GM19463 (cell line): Measurements from ENCODE around the gene KLC1.
A peak's percentile ranks its signal among the peaks of the same experiment; 100 is the strongest.

Source experiments
- ATAC-seq: cut with Tn5 transposase; IDR thresholded peaks from one replicate; pipeline ENCODE4 v1.9.1; 2021; ENCODE audit warnings: mild to moderate bottlenecking, moderate library complexity; ENCODE audit not compliant: unreplicated experiment

KLC1 gene

GRCh38 chr14:103688906-103689902, 60.2 kb downstream of the KLC1 start:
- ATAC-seq = peak; percentile 59

GRCh38 chr14:103690332-103690731, 61.3 kb downstream of the KLC1 start:
- ATAC-seq = no peak

- ATAC-seq = peak; percentile 72
Observed at GRCh38 chr14:103691655-103692054, 62.6 kb downstream of the KLC1 start.

- peak; percentile 13 for ATAC-seq
Observed at GRCh38 chr14:103692159-103692558, 63.1 kb downstream of the KLC1 start.

GRCh38 chr14:103692871-103693270, 63.9 kb downstream of the KLC1 start:
- no peak for ATAC-seq

GRCh38 chr14:103693515-103693914, 64.5 kb downstream of the KLC1 start:
- no peak for ATAC-seq

GRCh38 chr14:103694572-103695026, 65.6 kb downstream of the KLC1 start:
- ATAC-seq = no peak

GRCh38 chr14:103695296-103696069, 66.5 kb downstream of the KLC1 start:
- ATAC-seq = no peak

GRCh38 chr14:103696070-103696402, 67.0 kb downstream of the KLC1 start:
- no peak for ATAC-seq

- ATAC-seq = no peak
Observed at GRCh38 chr14:103696466-103697071, 67.6 kb downstream of the KLC1 start.

- ATAC-seq = no peak
Observed at GRCh38 chr14:103697206-103697602, 68.2 kb downstream of the KLC1 start.

- ATAC-seq = no peak
Observed at GRCh38 chr14:103697603-103698379, 68.8 kb downstream of the KLC1 start.

GRCh38 chr14:103698380-103699260, 69.6 kb downstream of the KLC1 start:
- ATAC-seq = no peak

GRCh38 chr14:103699261-103699661, 70.2 kb downstream of the KLC1 start:
- no peak for ATAC-seq

GRCh38 chr14:103699901-103700752, 71.1 kb downstream of the KLC1 start:
- no peak for ATAC-seq

- ATAC-seq = no peak
Observed at GRCh38 chr14:103700753-103701490, 71.9 kb downstream of the KLC1 start.

GRCh38 chr14:103702095-103702494, 73.1 kb downstream of the KLC1 start:
- no peak for ATAC-seq
